ENCODE results near the gene AKAP13. TPM values are rescaled to one million over a fixed set of nuclear protein-coding genes. Genes with fewer than 3 reads are reported as not detected.

Gene AKAP13
- total RNA-seq, 1 donor from 2014 or later = 73.8 TPM

GRCh38 chr15:85704066-85704465, 323.7 kb downstream of the AKAP13 start:
- Histone ChIP-seq H3K4me2 (no peak overlapping the region), H3K79me2 (ENCODE audit: low read depth) (no peaks in the 10 kb centered on the region), H3K36me3 (no peaks in the 10 kb centered on the region), H2AFZ (replicated peaks) (no peak overlapping the region), H3F3A (ENCODE audit: low read depth) (no peaks in the 10 kb centered on the region), H3K4me1 (peaks cover 9% of the 10 kb centered on the region), H3K27me3 (no peaks in the 10 kb centered on the region), H3K4me3 (no peak overlapping the region), H3K27ac (no peak overlapping the region), H3K9me3 (ENCODE audit: low read depth) (no peaks in the 10 kb centered on the region), H3K9ac (no peak overlapping the region), H4K20me1 (ENCODE audit: low read depth) (no peaks in the 10 kb centered on the region)
- no peak for DNase-seq (ENCODE audit: low spot score)
- H3K9me3 Mint-ChIP-seq = no peaks in the 10 kb centered on the region
- H3K4me3 Mint-ChIP-seq = no peak overlapping the region
- peaks cover 27% of the 10 kb centered on the region for H3K36me3 Mint-ChIP-seq
- H3K27ac Mint-ChIP-seq = no peak overlapping the region
- peaks cover 3% of the 10 kb centered on the region for H3K27me3 Mint-ChIP-seq (ENCODE audit: insufficient read depth, low read depth)
- H3K4me1 Mint-ChIP-seq = peaks cover 31% of the 10 kb centered on the region
- TF ChIP-seq EZH2phosphoT487 (IDR thresholded peaks at IDR 0.05) (no peak), CTCF (IDR thresholded peaks at IDR 0.05) (no peak), EZH2 (IDR thresholded peaks at IDR 0.05) (no peak)

- H2AFZ ChIP-seq (replicated peaks) = no peak overlapping the region
- TF ChIP-seq EZH2 (IDR thresholded peaks at IDR 0.05) (no peak), EZH2phosphoT487 (IDR thresholded peaks at IDR 0.05) (no peak), CTCF (IDR thresholded peaks at IDR 0.05) (no peak)
- no peaks in the 10 kb centered on the region for H4K20me1 ChIP-seq (ENCODE audit: low read depth)
- H3K36me3 ChIP-seq = no peaks in the 10 kb centered on the region
- H3K9ac ChIP-seq = no peak overlapping the region
- no peaks in the 10 kb centered on the region for H3K27me3 ChIP-seq
- H3K9me3 ChIP-seq (ENCODE audit: low read depth) = no peaks in the 10 kb centered on the region
- no peak overlapping the region for H3K27ac ChIP-seq
- no peak for DNase-seq (ENCODE audit: low spot score)
- peaks cover 23% of the 10 kb centered on the region for H3K36me3 Mint-ChIP-seq
- H3K4me3 ChIP-seq = no peak overlapping the region
- no peaks in the 10 kb centered on the region for H3K79me2 ChIP-seq (ENCODE audit: low read depth)
- H3K4me2 ChIP-seq = no peak overlapping the region
- H3K27ac Mint-ChIP-seq = no peak overlapping the region
- peaks cover 31% of the 10 kb centered on the region for H3K4me1 Mint-ChIP-seq
- H3K4me1 ChIP-seq = peaks cover 9% of the 10 kb centered on the region
- no peaks in the 10 kb centered on the region for H3F3A ChIP-seq (ENCODE audit: low read depth)
- no peak overlapping the region for H3K4me3 Mint-ChIP-seq
- peaks cover 3% of the 10 kb centered on the region for H3K27me3 Mint-ChIP-seq (ENCODE audit: insufficient read depth, low read depth)
- H3K9me3 Mint-ChIP-seq = no peaks in the 10 kb centered on the region
Observed at GRCh38 chr15:85704720-85705429, 324.5 kb downstream of the AKAP13 start.

DNA sequence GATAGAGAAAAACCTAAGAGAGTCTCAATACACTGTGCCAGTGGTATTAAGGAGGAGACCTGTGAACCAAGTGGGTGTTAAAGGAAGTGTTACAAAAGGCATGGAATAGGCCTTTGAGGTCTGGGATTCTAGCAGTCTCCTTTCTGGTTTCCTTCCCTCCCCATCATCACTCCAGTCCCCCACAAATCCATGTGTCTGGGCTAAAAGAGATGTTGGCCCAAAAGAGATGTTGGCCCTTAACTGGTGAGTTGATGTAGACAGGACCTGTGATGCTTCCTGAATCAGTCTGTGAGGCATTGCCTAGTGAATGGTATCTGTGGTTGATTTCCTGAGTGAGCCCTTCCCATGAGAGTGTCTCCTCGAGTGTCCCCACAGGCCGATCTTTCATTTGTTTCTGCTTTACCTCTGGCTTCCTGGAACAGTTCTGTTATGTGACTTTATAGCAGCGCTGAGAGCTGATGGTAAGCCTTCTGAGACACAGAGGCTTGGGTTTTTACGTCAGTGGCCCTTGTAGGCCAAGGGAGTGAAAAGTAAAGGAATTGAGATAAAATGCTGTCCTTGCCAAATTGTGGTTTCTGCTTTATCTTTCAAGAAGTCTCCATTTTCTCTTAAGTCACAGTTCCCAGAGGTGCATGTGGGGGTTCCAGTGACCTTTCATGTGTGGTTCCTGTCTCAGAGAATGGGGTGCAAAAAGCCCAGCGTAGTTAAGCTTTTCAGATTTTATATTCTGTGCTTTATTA, 326.5 kb downstream of the AKAP13 start:
- peaks cover 20% of the 10 kb centered on the region for H3K36me3 Mint-ChIP-seq
- no peaks in the 10 kb centered on the region for H3K9me3 Mint-ChIP-seq
- peak overlapping the region; percentile 9 for H3K27ac Mint-ChIP-seq
- Histone ChIP-seq H2AFZ (replicated peaks) (no peak overlapping the region), H3K4me3 (no peak overlapping the region), H3K4me1 (peaks cover 9% of the 10 kb centered on the region), H4K20me1 (ENCODE audit: low read depth) (no peaks in the 10 kb centered on the region), H3K27me3 (no peaks in the 10 kb centered on the region), H3K27ac (no peak overlapping the region), H3F3A (ENCODE audit: low read depth) (no peaks in the 10 kb centered on the region), H3K36me3 (no peaks in the 10 kb centered on the region), H3K9ac (no peak overlapping the region), H3K9me3 (ENCODE audit: low read depth) (no peaks in the 10 kb centered on the region), H3K4me2 (no peak overlapping the region), H3K79me2 (ENCODE audit: low read depth) (no peaks in the 10 kb centered on the region)
- peaks cover 28% of the 10 kb centered on the region for H3K4me1 Mint-ChIP-seq
- no peak for TF ChIP-seq EZH2 (IDR thresholded peaks at IDR 0.05)
- TF ChIP-seq CTCF (IDR thresholded peaks at IDR 0.05) = no peak
- no peak for TF ChIP-seq EZH2phosphoT487 (IDR thresholded peaks at IDR 0.05)
- no peak overlapping the region for H3K4me3 Mint-ChIP-seq
- DNase-seq (ENCODE audit: low spot score) = no peak
- H3K27me3 Mint-ChIP-seq (ENCODE audit: insufficient read depth, low read depth) = no peaks in the 10 kb centered on the region

All from neural progenitor cell (in vitro differentiated cells).